ENCODE data around the gene ZNF621.
A peak's percentile ranks its signal among the peaks of the same experiment; 100 is the strongest.

Gene ZNF621

GRCh38 chr3:40524568-40525285 lies at the start of gene ZNF621:
TSS of gene ZNF621 (plus strand) at chr3:40524960. CDS start at chr3:40525841, 881 bp downstream.
- DNase-seq (ENCODE audit: low read depth in 2 of 3, low spot score in 2 of 3) = peak; percentile 58 to 79 (median 73)

GRCh38 chr3:40476478-40477470 lies 48.0 kb upstream of the ZNF621 start, which contains the start of gene ZNF619:
TSS of gene ZNF619 (plus strand) at chr3:40477122. CDS start at chr3:40477980, 858 bp downstream.
- DNase-seq (ENCODE audit: low read depth in 2 of 3, low spot score in 2 of 3) = peak in 1 of 3 experiments; percentile 27

GRCh38 chr3:40477666-40478065 lies 47.1 kb upstream of the ZNF621 start:
- DNase-seq (ENCODE audit: low read depth in 2 of 3, low spot score in 2 of 3) = no peak

GRCh38 chr3:40487172-40487571 lies 37.6 kb upstream of the ZNF621 start:
- DNase-seq (ENCODE audit: low read depth in 2 of 3, low spot score in 2 of 3) = no peak

GRCh38 chr3:40490916-40491315 lies 33.8 kb upstream of the ZNF621 start:
- no peak for DNase-seq (ENCODE audit: low read depth in 2 of 3, low spot score in 2 of 3)

- no peak for DNase-seq (ENCODE audit: low read depth in 2 of 3, low spot score in 2 of 3)
These were observed 30.1 kb upstream of the ZNF621 start for GRCh38 chr3:40494698-40495097.

GRCh38 chr3:40497288-40497687 lies 27.5 kb upstream of the ZNF621 start:
- no peak for DNase-seq (ENCODE audit: low read depth in 2 of 3, low spot score in 2 of 3)

- no peak for DNase-seq (ENCODE audit: low read depth in 2 of 3, low spot score in 2 of 3)
These were observed 24.8 kb upstream of the ZNF621 start for GRCh38 chr3:40499952-40500351.

- DNase-seq (ENCODE audit: low read depth in 2 of 3, low spot score in 2 of 3) = no peak
These were observed 22.7 kb upstream of the ZNF621 start for GRCh38 chr3:40502034-40502433.

- no peak for DNase-seq (ENCODE audit: low read depth in 2 of 3, low spot score in 2 of 3)
These were observed 19.9 kb upstream of the ZNF621 start for GRCh38 chr3:40504636-40505430.

- peak; percentile 18 to 42 (median 41) for DNase-seq (ENCODE audit: low read depth in 2 of 3, low spot score in 2 of 3)
These were observed 18.9 kb upstream of the ZNF621 start, which contains the start of gene ZNF620 for GRCh38 chr3:40505599-40506462. TSS of gene ZNF620 (plus strand) at chr3:40506039. CDS start at chr3:40506353, 314 bp downstream.

GRCh38 chr3:40511031-40511718 lies 13.6 kb upstream of the ZNF621 start:
- DNase-seq (ENCODE audit: low read depth in 2 of 3, low spot score in 2 of 3) = no peak

- DNase-seq (ENCODE audit: low read depth in 2 of 3, low spot score in 2 of 3) = no peak
These were observed 8.6 kb upstream of the ZNF621 start for GRCh38 chr3:40516201-40516600.

GRCh38 chr3:40518067-40518466 lies 6.7 kb upstream of the ZNF621 start:
- no peak for DNase-seq (ENCODE audit: low read depth in 2 of 3, low spot score in 2 of 3)

GRCh38 chr3:40518848-40519247 lies 5.9 kb upstream of the ZNF621 start:
- DNase-seq (ENCODE audit: low read depth in 2 of 3, low spot score in 2 of 3) = no peak

- no peak for DNase-seq (ENCODE audit: low read depth in 2 of 3, low spot score in 2 of 3)
These were observed 3.5 kb upstream of the ZNF621 start for GRCh38 chr3:40521254-40521653.

- no peak for DNase-seq (ENCODE audit: low read depth in 2 of 3, low spot score in 2 of 3)
These were observed 979 bp upstream of the ZNF621 start for GRCh38 chr3:40523781-40524180.

- no peak for DNase-seq (ENCODE audit: low read depth in 2 of 3, low spot score in 2 of 3)
These were observed 565 bp upstream of the ZNF621 start for GRCh38 chr3:40524222-40524567.

- DNase-seq (ENCODE audit: low read depth in 2 of 3, low spot score in 2 of 3) = no peak
These were observed 3.7 kb downstream of the ZNF621 start for GRCh38 chr3:40528426-40528825.

- no peak for DNase-seq (ENCODE audit: low read depth in 2 of 3, low spot score in 2 of 3)
These were observed 7.5 kb downstream of the ZNF621 start for GRCh38 chr3:40532252-40532651.
